ENCODE results near the gene IL36A. TPM values are rescaled to one million over a fixed set of nuclear protein-coding genes. Genes with fewer than 3 reads are reported as not detected.

IL36A gene
- total RNA-seq, 1 donor from 2014 or later, result not detected

DNA sequence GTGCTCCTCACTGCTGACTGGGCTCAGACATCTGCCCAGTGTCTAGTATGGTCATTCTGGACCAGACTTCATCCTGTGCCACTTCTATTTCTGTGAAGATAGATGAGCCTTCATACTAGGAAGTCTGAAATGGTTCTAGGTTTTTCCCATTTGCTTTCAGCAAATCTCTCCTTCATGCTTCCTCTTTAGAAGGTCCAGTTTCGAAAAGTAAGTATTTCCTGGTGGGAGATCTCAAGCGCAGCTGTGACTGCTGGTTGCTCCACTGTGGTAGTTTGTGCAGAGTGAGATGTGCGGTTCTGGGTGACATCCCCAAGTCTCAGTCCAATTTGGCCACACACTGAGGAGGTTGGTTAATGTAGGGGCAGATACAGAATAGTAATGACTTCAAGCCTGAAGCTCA lies 33.0 kb downstream of the IL36A start:
- DNase-seq (no peak), ATAC-seq (ENCODE audit: poor library complexity) (no peak)
- intact Hi-C loops (cut with DNase I), result no loop called here

DNA sequence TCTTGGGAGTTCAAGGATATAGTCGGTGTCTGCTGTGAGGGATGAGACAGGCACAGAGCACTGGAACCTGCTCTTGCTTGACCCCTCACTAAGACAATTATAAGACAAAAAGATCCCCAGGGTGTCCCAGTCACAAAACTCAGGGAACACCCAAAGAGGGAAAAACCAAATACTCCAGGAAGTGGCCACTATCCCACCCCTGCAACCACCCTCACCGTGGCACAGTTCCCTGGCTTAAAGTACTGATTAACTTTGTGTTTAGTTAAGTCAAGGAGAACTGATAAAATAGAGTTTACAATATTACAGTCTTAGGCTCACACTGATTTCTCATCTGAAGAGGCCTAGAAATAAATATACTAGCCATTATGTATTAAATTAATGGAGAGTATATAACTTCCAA lies 33.9 kb downstream of the IL36A start:
- DNase-seq, result no peak
- ATAC-seq (ENCODE audit: poor library complexity), result no peak
- intact Hi-C loops (cut with DNase I), result no loop called here

DNA sequence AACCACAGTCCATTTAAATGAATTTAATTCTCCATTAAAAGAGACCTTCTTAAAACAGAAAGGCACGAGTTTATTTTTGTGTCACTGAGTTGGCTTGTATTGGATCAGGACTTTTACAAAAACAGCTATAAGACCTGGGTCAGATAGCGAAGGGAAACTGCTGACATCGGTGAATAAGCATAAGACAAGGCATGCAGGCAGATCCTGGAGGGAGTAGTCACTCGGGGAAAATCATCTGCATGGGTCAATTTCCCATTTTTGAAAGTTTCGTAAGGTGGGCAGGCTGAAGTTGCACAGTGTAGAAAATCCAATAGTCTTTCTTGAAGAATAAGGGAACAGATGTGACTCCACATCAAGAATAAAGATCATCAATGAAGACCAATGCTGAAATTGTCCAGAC lies 34.5 kb downstream of the IL36A start:
- intact Hi-C loops (cut with DNase I), result no loop called here
- ATAC-seq (ENCODE audit: poor library complexity) (no peak), DNase-seq (no peak)

DNA sequence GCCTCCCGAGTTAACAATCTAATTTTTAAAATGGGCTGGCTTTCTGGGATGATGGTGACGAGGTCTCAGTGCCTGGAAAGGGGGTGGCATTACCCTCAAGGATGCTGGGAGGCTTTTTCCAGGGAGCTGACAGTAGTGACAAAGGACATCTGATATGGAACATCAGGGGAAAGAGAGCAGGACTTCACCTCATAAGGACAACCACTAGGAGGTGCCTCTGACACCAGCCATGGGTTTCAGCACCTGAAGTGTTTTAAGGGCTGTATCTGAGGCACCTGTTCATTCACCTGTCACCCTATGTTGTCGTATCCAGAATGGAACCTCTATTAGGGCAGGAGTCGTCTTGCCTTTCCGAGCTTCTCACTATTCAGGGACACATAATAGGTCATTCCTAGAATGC lies 36.6 kb downstream of the IL36A start:
- ATAC-seq (ENCODE audit: poor library complexity), result no peak
- no peak for DNase-seq
- intact Hi-C loops (cut with DNase I), result no loop called here

DNA sequence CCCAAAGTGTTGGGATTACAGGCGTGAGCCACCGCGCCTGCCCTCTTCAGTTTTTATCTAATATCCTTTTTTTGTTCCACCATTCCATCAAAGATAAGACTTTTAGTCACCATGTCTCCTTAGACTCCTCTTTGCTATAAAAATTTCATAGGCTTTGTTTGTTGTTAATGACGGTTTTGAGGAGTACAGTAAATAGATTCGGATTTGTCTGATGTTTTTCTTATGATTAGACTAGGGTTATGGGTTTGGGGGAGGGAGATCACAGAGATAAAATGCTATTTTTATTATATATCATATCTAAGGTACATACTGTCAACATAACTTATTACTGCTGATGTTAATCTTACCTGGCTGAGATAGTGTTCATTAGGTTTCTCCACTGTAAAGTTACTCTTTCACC lies 41.2 kb downstream of the IL36A start:
- intact Hi-C loops (cut with DNase I), result no loop called here
- DNase-seq, result no peak
- no peak for ATAC-seq (ENCODE audit: poor library complexity)

DNA sequence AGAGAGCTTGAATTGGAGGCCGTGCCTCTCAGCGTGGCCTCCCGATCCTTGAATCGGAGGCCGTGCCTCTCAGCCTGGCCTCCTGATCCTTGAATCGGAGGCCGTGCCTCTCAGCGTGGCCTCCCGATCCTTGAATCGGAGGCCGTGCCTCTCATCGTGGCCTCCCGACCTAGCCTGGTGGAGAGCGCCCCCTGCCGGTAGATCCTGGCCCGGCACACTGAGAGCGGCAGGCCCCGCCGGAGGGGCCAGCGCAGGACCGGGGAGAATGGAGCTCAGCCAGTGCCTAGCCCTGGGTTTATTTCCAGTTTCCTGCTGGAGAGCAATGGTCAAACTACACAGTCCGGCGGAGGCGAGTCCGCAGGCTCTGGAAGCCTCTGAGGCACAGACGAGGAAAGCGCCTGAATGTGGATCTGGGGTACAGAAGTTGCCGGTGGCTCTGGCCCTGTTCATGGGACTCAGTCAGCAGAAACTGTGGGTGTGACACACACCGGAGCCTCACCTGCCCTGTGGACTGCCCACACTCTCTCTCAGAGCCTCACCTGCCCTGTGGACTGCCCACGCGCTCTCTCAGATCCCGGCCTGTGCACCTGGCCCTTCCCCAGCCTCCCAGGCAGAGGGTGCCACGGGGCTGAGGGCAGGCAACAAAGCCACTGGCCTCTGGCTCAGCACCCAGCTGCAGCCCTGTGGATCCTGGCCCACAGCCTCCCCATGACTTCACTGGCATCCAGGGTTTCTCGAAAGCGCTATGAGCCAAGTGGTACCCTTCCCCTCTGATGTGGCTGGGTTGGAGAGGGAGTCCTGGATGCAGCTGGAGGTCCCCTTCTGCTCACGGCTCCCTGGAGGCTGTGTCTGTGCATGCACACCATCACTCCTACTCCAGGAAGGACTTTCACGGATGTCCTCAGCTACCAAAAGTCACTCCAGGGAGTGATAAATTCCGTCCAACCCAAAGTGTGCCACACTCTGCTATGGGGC lies 45.9 kb downstream of the IL36A start:
- intact Hi-C loops (cut with DNase I), result no loop called here
- ATAC-seq (ENCODE audit: poor library complexity) (no peak), DNase-seq (no peak)

DNA sequence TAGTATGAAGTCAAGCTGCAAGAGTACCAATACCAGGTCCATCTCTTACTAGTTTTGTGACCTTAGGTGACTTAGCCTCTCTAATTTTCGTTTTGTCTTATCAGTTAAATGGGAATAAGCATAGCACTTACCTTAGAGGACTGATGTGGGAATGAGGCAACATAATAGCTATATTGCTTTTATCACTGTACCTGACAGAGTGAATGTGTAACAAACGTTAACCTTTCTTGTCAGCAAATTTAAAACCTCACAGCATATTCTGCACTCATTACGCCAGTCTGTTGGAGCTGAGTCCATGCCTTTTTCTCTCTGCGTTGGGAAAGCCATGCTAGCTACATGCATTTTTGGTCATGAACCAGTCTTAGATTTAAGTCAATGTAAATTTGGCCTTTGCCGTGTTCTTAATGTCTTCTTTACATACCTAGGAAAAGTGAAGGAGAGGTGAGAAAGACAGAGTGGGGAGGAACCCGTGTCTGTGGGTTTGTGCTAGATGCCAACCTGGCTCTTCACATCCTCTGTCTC lies 47.2 kb downstream of the IL36A start, which contains the start of gene IL36B:
TSS of gene IL36B (minus strand) at position 472 of the 522 bp plus-strand sequence.
- DNase-seq, result no peak
- no peak for ATAC-seq (ENCODE audit: poor library complexity)
- intact Hi-C loops (cut with DNase I), result no loop called here

DNA sequence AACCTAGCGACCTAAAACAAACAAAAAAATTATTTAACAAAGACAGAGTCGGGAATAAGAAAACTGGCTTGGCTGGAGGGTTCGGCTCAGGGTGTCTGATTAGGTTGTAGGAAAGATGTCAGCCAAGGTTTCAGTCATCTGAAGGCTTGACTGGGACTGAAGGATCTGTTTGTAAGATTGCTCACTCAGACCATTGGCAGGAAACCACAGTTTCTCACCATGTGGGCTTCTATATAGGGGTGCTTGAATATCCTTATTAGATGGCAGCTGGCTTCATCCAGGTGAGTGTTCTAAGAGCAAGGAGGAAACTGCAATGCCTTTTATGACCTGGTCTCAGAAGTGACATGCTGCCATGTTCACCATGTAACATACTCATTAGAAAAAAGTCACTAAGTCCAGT lies 48.4 kb downstream of the IL36A start:
- intact Hi-C loops (cut with DNase I), result no loop called here
- ATAC-seq (ENCODE audit: poor library complexity), result no peak
- DNase-seq, result no peak

DNA sequence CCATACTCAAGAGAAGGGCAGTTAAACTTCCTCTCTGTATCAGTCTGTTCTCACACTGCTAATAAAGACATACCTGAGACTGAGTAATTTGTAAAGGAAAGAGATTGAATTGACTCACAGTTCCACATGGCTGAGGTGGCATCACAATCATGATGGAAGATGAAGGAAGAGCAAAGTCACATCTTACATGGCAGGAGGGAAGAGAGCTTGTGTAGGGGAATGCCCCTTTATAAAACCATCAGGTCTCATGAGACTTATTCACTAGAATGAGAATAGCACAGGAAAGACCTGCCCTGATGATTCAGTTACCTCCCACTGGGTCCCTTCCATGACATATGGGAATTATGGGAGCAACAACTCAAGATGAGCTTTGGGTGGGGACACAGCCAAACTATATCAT lies 48.8 kb downstream of the IL36A start:
- intact Hi-C loops (cut with DNase I), result no loop called here
- no peak for DNase-seq

DNA sequence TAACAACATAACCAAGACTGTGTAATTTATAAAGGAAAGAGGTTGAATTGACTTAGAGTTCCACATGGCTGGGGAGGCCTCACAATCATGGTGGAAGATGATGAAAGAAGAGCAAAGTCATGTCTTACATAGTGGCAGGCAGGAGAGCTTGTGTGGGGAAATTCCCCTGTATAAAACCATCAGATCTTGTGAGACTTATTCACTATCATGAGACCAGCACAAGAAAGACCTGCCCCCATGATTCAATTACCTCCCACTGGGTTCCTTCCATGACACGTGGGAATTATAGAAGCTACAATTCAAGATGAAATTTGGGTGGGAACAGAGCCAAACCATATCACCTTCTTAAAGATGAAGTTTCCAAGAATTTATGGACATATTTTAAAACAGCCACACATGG lies 51.3 kb downstream of the IL36A start:
- intact Hi-C loops (cut with DNase I), result no loop called here
- DNase-seq, result no peak
- no peak for ATAC-seq (ENCODE audit: poor library complexity)

More for the DNA sequence above, 48.8 kb downstream of the IL36A start:
- ATAC-seq (ENCODE audit: poor library complexity), result no peak

DNA sequence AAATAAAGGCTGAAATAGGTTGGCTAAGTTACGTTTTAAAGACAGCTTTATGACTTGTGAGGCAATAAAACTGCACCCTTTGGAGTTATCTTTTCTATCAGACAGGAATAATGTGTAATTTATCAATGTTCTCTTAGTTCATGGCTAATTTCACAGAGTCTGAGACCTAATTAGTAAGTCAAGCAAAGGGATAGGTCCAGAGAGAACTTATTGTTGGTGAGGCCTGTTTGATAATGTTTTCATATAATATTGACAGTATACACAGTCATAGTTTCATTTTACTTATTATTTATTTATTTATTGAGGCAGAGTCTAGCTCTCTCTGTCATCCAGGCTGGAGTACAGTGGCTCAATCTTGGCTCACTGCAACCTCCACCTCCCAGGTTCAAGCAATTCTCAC lies 51.9 kb downstream of the IL36A start:
- ATAC-seq (ENCODE audit: poor library complexity) (no peak), DNase-seq (no peak)
- intact Hi-C loops (cut with DNase I), result no loop called here

Other genes starting within 250 kb of the IL36A start
- gene CKAP2L, start 240.8 kb upstream of the IL36A start, total RNA-seq, result 0.30 TPM
- gene IL1A, start 221.0 kb upstream of the IL36A start, total RNA-seq, result not detected
- 0.30 TPM for gene IL1B, start 168.7 kb upstream of the IL36A start, total RNA-seq
- not detected for gene IL37, start 94.3 kb upstream of the IL36A start, total RNA-seq
- gene IL36G, start 27.5 kb upstream of the IL36A start, total RNA-seq, result not detected
- not detected for gene IL36B, start 47.4 kb downstream of the IL36A start, total RNA-seq
- not detected for gene IL36RN, start 53.7 kb downstream of the IL36A start, total RNA-seq
- not detected for gene IL1F10, start 62.5 kb downstream of the IL36A start, total RNA-seq
- gene IL1RN, start 122.1 kb downstream of the IL36A start, total RNA-seq, result 0.51 TPM
- 2.6 TPM for gene PSD4, start 168.5 kb downstream of the IL36A start, total RNA-seq